NCI-H1105 (cell line): ENCODE measurements around the gene PANK2.
"Not testable (repeated sequence)": the region's sequence is repeated elsewhere in the genome, so short reads cannot be mapped to it uniquely, and the experiment has no call there.

ENCODE experiments used
- DNase-seq: peaks from one replicate; lab custom pipeline; 2025; lab: John Stamatoyannopoulos, UW

PANK2 gene

DNA sequence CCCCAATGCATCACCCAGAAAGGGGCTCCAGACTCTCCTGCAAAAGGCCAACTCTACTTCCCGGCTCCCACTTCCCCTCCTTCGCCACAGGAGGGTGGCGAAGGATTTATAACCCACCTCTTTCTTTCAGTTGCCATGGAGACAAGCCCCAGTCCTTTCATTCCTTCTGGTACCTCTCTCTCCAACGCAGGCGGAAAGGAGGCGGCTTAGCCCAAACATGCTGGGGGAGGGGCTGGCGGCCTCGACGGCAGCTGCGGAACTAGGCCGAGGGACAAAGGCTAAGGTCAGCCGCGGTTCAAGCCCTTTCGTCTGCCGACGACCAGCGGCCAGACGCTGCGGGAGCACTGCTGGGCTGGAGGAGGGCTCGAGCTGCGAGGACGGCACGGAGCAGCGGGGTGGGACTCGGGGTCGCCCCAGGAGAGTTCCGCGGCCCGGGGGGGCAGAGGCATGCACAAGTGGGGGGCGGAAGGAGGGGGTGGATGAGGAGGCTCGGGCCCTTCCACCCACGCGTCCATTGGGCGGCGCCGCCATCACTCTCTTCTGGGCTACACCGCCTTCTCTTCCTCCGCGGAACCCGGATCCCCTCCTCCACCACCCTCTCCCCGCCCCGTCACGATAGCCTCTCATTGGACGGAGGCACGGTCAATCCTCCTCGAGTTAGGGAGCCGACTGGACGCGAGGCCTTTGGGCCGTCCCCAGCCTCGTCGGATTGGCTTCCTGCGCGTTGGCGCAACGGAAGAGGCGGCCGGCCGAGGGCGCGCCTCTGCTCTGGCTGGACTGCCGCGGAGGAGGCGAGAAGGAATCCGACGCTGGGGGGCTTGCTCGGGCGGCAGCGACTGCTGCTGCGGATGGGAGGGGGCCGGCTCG, at the start of gene PANK2:
TSS of gene PANK2 (plus strand) at position 766 of the 867 bp plus-strand sequence.
- DNase-seq, result peak; percentile 99

DNA sequence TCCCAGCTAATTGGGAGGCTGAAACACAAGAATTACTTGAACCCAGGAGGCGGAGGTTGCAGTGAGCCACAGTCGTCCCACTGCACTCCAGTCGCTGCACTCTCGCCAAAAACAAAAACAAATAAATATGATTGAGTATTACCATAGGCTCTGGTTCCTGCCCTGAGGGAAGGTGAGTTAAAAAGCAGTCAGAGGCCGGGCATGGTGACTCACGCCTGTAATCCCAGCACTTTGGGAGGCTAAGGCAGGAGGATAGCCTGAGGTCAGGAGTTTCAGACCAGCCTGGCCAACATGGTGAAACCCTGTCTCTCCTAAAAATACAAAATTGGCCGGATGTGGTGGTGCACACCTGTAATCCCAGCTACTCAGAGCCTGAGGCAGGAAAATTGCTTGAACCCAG, 49.0 kb upstream of the PANK2 start:
- not testable (repeated sequence) for DNase-seq

DNA sequence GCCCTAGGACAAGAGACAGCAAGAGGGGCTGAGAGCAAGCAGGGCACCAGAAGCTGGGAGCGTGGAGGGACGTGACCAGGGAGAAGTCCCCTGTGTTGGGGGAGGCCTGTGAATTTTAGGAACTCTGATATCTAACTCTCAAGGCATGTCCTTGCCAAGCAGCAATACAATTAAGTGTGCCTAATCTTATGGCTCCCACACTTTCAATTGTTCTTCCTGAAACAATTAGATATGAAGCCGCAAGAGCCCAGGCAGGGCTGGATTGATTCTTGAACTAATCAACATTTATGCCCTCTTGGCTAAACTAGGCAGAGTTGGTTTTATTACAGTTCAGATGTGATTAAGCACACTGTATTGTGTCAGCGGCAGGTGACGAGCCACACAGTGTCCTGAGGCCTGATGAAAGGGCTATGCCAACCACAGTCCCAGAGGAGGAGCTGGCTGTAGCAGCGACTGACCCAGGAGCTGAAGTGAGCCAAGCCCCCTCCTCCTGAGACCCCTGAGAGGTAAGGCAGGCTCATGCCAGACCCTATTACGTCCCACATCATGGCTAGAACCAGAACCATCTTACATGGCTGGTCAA, 46.7 kb upstream of the PANK2 start:
- DNase-seq, result no peak

DNA sequence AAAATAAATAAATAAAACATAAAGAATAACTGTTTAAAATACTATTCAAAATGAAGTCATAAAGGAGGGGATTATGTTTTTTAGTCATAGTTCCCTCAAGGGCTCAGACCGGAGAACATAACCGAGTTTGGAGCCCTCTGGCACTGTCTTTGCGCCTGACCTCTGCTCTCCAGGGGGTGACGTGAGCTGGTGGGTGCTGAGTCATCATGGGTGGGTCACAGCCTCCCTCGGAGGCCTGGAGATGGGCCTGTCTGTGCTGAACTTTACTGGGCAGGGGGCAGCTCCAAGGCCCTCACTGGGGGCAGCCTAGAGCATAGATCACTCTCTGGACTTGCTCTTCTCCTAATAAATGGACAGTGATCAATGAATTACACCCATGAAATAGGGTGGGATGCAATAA, 45.7 kb upstream of the PANK2 start:
- DNase-seq, result no peak

DNA sequence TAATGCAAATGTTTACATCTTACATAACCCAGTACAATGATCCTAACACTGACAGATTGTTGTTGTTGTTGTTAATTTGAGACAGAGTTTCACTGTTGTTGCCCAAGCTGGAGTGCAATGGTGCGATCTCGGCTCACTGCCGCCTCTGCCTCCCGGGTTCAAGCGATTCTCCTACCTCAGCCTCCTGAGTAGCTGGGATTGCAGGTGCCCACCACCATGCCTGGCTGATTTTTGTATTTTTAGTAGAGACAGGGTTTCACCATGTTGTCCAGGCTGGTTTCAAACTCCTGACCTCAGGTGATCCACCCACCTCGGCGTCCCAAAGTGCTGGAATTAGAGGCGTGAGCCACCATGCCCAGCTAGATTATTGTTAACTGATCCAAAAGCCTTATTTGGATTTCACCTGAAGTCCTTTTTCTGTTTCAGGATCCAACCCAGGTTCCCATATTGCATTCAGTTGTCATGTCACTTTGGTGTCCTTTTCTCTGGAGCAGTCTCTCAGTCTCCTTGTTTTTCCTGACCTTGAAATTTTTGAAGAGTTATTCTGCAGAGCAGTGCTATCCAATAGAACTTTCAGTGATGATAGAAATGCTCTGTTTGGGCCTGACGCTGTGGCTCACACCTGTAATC, 45.1 kb upstream of the PANK2 start:
- DNase-seq, result not testable (repeated sequence)

DNA sequence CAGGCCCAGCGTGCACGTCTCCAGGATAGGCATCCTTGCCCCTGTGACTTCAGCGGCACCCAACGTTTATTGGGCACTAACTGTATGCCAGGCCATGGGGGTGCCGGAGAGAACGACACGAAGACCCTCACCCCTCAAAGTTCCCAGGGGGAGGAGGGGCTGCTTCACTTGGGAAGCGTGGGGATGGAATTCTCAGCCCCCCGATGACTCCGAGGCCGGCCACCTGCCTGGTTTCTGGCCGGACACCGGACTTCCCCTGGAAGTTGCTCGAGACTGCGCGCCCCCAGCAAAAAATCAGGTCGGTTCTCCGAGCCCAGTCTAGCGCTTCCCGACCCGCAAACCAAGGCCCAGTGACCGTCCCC, 42.8 kb upstream of the PANK2 start:
- no peak for DNase-seq

DNA sequence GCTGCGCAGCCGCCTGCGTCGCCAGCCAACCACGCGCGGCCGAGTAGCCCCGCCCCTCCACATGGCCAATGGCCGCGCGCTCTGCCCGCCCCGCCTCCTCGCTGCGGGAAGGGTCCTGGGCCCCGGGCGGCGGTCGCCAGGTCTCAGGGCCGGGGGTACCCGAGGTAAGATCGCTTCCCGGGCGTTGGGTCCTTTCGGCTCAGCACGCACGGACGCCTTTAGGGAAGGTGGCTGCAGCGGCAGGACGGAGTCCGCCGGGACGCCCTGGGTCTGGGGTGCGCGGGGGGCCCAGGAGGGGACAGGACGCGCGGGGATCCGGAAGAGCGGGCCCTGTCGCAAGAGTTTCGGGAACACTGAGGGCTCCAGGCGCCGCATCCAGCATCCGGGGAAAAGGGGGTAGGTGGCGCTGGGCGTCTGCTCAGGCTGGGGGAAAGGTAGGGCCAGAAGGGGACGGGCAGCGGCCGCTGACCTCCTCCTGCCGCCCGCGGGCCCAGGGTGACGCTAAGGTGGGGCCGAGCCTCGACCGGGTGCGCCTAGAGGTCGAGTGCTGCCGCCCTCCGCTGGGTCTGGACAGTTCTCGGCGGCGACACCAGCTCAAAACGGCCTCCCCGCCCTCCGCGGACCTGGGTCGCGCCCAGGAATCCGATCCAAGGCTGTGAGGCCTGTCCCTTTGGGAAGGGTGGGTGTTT, 42.3 kb upstream of the PANK2 start, which contains the start of gene MAVS:
TSS of gene MAVS (plus strand) at position 95 of the 689 bp plus-strand sequence. CDS start 7,791 bp downstream, outside the sequence.
- peak; percentile 89 for DNase-seq

DNA sequence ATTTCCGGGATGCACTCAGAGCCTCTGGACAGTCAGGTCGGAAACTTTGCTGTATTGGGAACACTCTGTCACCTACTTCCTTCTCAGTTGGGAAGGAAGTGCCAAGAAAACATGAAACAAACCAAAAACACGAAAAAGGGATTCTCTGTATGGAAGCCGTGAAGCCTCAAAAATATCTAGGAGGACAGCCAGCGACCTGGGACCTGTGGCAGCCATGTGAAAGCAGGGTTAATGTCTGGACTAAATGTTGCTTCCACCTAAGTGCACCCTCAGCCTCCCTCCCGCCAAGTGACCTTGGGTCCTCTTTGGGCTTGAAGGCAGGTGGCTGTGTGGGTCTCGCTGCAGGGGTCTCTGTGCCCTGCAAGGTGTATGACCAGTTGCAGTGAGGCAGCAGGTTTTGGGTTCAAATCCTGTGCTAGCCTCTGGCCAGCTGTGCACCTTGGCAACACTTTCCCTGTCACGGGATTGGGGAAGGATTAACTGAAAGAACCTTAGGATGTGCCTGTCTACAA, 41.7 kb upstream of the PANK2 start:
- DNase-seq, result no peak

DNA sequence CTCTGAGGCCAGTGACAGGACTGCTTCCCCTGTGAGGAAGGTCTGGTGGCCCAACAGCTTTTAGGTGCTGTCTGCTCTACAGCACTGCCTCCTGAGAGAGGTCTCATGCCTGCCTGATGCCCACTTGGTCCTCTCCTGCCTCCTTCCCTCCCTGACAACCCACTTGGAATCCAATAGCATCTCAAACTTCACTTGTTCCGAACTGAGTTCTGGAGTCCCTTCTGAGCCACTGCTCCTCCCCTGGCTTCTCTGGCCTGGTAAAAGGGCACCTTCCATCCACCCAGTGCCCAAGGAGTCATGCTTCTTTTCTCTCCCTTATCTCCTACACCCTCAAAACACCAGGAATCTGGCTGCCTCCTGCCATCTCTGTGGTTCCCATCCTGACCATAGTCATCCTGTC, 40.6 kb upstream of the PANK2 start:
- DNase-seq, result no peak

DNA sequence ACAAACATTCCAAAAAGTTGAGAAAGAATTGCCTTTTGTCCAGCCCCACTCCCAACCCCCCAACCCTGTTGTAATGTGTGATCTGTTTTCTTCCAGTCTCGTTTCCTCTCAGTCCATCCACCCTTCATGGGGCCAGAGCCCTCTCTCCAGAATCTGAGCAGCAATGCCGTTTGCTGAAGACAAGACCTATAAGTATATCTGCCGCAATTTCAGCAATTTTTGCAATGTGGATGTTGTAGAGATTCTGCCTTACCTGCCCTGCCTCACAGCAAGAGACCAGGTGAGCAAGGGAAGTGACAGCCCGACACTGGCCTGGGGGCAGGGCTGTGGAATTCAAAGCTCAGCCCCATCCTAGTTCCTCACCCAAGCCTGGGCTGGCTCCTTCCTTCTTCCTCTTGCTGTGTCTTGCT, 34.7 kb upstream of the PANK2 start:
- DNase-seq, result no peak

DNA sequence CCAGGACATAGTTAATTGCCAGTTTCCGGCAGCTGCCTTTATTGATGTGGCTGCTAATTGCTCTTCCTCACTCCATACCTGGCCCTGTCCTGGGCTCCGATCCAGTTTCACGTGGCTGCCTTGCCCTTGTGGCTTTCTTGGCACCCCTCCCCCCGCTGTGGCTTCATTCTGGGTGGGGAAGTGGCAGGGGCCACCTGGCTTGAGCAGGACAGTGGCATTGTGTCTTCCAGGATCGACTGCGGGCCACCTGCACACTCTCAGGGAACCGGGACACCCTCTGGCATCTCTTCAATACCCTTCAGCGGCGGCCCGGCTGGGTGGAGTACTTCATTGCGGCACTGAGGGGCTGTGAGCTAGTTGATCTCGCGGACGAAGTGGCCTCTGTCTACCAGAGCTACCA, 31.8 kb upstream of the PANK2 start:
- DNase-seq, result peak; percentile 94

DNA sequence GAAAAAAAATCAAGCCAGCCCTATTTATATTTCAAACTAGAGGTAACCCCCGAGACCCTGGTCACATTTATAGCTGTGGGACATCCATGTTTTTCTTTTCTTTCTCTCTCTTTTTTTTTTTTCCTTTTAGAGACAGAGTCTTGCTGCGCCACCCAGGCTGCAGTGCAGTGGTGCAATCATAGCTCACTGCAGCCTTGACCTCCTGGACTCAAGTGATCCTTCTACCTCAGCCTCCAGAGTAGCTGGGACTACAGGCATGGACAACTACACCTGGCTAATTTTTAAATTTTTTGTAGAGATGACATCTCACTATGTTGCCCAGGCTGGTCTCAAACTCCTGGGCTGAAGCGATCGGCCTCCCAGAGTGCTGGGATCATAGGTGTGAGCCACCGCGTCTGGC, 30.5 kb upstream of the PANK2 start:
- no peak for DNase-seq

DNA sequence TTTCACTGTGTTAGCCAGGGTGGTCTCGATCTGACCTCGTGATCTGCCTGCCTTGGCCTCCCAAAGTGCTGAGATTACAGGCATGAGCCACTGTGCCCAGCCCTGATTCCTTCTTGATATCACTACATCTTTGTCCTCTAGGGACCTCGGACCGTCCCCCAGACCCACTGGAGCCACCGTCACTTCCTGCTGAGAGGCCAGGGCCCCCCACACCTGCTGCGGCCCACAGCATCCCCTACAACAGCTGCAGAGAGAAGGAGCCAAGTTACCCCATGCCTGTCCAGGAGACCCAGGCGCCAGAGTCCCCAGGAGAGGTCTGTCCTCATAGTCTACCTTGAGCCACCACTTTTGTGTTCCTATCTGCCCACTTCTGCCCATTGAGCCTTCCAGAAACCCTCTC, 28.0 kb upstream of the PANK2 start:
- DNase-seq, result no peak

DNA sequence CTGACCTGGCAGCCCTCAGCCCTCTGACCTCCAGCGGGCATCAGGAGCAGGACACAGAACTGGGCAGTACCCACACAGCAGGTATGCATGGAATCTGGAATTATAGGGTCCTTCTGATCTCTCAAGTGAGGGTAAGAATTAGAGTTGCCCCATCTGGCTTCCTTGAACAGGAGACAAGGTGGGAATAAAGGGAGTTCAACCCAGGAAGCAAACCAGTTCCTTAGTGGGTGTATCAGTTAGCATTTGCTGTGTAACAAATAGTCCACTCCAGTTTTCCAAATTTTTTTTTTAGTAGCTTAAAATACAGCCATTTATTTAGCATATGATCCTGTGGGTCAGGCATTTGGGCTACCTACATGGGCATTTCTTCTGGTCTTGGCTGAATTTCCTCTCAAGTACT, 26.9 kb upstream of the PANK2 start:
- no peak for DNase-seq

DNA sequence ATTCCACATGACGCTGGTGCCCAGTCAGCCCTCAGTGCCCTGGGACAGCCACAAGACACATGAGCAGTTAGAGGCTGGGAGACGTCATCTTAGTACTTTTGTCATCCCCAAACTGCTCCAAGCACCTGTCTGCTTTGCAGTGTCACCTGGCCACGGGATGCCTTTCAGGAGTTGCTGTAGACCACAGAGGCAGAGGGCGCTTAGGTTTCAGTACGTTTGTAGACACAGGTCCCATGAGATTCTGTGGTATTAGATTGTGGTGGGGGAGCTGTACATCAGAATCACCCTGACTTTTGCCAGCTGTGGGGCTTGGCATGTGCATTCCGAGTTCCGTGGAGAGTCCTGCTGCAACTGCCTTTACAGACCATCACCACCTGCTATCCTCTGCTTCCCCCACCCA, 25.9 kb upstream of the PANK2 start:
- DNase-seq, result no peak

DNA sequence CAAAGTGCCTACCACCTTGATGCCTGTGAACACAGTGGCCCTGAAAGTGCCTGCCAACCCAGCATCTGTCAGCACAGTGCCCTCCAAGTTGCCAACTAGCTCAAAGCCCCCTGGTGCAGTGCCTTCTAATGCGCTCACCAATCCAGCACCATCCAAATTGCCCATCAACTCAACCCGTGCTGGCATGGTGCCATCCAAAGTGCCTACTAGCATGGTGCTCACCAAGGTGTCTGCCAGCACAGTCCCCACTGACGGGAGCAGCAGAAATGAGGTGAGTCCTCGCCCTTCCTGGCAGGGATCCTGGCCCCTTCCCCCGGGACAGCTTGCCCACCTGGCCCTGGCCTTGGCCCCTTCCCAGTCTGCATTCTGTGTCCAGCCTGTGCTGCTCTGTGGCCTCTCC, 24.7 kb upstream of the PANK2 start:
- DNase-seq, result peak; percentile 17

DNA sequence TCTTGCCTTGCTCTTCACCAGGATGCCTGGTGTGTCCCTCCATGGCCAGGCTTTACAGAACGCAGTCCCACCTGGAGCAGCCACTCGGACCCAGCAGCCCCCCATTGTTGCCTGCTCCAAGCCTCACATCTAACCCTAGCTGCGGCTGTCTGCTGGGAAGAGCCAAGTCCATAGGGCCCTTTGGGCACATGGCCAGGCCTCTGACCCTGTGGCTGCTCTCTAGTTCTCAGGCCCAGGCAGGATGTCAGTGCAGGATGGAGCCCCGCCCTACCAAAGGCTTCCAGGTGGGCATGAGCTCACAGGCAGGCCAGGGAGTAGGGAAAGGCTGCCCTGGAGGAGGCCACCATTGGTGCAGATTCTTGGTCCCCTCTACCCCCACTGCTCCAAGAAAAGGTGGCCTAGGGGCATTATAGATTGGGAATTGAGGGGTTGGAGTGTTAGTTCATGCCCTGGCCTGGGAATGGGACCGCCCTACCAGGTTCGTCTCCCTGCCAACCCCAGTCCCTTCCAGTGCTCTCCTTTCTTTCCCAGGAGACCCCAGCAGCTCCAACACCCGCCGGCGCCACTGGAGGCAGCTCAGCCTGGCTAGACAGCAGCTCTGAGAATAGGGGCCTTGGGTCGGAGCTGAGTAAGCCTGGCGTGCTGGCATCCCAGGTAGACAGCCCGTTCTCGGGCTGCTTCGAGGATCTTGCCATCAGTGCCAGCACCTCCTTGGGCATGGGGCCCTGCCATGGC, 23.9 kb upstream of the PANK2 start:
- DNase-seq, result no peak

DNA sequence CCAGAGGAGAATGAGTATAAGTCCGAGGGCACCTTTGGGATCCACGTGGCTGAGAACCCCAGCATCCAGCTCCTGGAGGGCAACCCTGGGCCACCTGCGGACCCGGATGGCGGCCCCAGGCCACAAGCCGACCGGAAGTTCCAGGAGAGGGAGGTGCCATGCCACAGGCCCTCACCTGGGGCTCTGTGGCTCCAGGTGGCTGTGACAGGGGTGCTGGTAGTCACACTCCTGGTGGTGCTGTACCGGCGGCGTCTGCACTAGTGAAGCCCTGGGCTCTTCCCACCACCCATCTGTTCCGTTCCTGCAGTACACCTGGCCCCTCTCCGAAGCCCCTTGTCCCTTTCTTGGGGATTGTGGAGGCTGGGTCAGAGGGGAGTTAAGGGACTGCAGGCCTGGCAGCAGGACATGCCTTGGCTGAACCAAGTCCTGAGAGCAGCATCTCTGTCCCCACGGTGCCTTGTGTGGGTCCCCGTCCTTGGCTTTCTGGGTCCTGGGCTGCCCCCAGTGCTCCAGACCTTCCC, 23.2 kb upstream of the PANK2 start:
- DNase-seq, result no peak

DNA sequence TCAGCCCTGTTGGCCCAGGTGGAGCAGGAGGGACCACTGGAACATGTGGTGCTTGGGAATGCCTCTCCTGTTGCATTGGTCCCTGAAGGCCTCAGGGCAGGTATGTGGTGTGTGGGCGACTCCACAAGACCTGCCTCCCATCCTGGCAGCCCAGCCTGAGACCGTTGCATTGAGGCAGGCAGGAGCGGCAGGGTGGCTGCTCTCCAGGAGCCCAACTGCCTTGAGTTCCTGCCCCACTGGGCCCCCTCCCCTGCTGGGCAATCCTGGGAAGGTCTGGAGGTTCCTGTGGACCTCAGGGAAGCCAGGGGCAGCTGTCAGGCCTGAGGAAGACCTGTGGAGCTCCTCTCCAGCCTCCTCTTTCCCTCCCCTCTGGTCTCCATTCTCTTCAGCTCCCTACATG, 22.7 kb upstream of the PANK2 start:
- DNase-seq, result no peak

DNA sequence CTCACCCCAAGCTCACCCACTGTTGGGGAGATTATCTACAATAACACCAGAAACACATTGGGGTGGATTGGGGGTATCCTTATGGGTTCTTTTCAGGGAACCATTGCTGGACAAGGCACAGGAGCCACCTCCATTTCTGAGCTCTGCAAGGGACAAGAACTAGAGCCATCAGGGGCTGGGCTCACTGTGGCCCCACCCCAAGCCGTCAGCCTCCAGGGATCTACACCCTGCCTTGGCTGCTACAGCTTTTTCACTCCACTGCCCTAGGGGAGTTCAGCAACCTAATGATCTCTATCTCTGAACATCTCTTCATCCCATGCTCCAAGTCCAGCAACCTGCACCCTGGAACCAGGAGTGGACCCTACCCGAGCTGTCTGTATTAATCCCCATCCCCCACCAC, 21.4 kb upstream of the PANK2 start:
- DNase-seq, result no peak

DNA sequence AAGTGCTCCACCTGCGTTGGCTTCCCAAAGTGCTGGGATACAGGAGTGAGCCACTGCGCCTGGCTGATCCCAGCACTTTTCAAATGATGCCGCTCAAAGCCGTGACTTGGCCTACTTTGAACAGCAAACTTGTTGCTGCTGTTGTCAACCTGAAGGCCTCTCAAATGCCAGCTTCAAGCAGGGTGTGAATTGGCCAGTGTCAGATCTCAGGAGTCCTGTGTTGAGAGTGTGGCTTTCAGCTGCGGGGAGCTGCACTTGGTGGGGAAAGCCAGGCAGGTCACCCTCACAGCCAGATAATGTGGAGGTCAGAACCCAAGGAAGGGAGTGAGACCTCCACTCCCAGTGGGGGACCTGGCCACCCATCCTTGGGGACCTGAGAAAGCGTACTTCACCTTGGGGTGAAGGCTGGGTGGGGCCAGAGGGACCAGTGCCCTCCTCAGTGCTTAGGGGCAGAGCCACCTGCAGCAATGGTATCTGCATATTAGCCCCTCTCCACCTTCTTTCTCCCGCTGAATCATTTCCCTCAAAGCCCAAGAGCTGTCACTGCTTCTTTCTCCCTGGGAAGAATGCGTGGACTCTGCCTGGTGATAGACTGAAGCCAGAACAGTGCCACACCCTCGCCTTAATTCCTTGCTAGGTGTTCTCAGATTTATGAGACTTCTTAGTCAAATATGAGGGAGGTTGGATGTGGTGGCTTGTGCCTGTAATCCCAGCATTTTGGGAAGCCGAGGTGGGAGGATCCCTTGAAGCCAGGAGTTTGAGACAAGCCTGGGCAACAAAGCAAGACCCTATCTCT, 19.1 kb upstream of the PANK2 start:
- no peak for DNase-seq
